ENCODE data around the gene FAIM2.

GRCh38 chr12:49891012-49891411 lies 12.7 kb downstream of the FAIM2 start:
- TF ChIP-seq EZH2 (IDR thresholded peaks at IDR 0.05; ENCODE audit: insufficient read depth, low read length) (no peak), CTCF (IDR thresholded peaks at IDR 0.05; ENCODE audit: insufficient read depth, low read depth, low read length) (no peak)
